ENCODE measurements around the gene NAALADL2. TPM values are rescaled to one million over a fixed set of nuclear protein-coding genes. Genes with fewer than 3 reads are reported as not detected.

NAALADL2 gene
- total RNA-seq, 1 donor from 2014 or later = 11.5 TPM

- no peaks in the 10 kb centered on the region for H3K27me3 Mint-ChIP-seq (ENCODE audit: insufficient read depth, low read depth)
- H3K36me3 ChIP-seq = no peaks in the 10 kb centered on the region
- H3K27ac Mint-ChIP-seq = no peak overlapping the region
- no peaks in the 10 kb centered on the region for H3F3A ChIP-seq (ENCODE audit: low read depth)
- H3K9ac ChIP-seq = no peak overlapping the region
- H3K36me3 Mint-ChIP-seq = no peaks in the 10 kb centered on the region
- H3K9me3 ChIP-seq (ENCODE audit: low read depth) = no peaks in the 10 kb centered on the region
- no peak for TF ChIP-seq EZH2 (IDR thresholded peaks at IDR 0.05)
- no peak for TF ChIP-seq EZH2phosphoT487 (IDR thresholded peaks at IDR 0.05)
- TF ChIP-seq CTCF (IDR thresholded peaks at IDR 0.05) = no peak
- no peaks in the 10 kb centered on the region for H3K27me3 ChIP-seq
- no peaks in the 10 kb centered on the region for H3K4me1 Mint-ChIP-seq
- no peak overlapping the region for H3K4me3 ChIP-seq
- no peaks in the 10 kb centered on the region for H3K4me1 ChIP-seq
- H3K9me3 Mint-ChIP-seq = no peaks in the 10 kb centered on the region
- DNase-seq (ENCODE audit: low spot score) = no peak
- H4K20me1 ChIP-seq (ENCODE audit: low read depth) = no peaks in the 10 kb centered on the region
- no peak overlapping the region for H3K4me2 ChIP-seq
- H3K4me3 Mint-ChIP-seq = no peak overlapping the region
- no peaks in the 10 kb centered on the region for H3K79me2 ChIP-seq (ENCODE audit: low read depth)
- no peak overlapping the region for H2AFZ ChIP-seq (replicated peaks)
- no peak overlapping the region for H3K27ac ChIP-seq
Observed at GRCh38 chr3:175704366-175705055, 845.4 kb downstream of the NAALADL2 start.

GRCh38 chr3:175713268-175713667 lies 854.1 kb downstream of the NAALADL2 start:
- TF ChIP-seq CTCF (IDR thresholded peaks at IDR 0.05) (no peak), EZH2 (IDR thresholded peaks at IDR 0.05) (no peak), EZH2phosphoT487 (IDR thresholded peaks at IDR 0.05) (no peak)
- no peaks in the 10 kb centered on the region for H3K4me1 Mint-ChIP-seq

GRCh38 chr3:175716446-175716845 lies 857.3 kb downstream of the NAALADL2 start:
- no peak for DNase-seq (ENCODE audit: low spot score)
- Histone ChIP-seq H3K9me3 (ENCODE audit: low read depth) (no peaks in the 10 kb centered on the region), H3K27ac (no peak overlapping the region), H3K27me3 (no peaks in the 10 kb centered on the region), H3K36me3 (no peaks in the 10 kb centered on the region), H2AFZ (replicated peaks) (no peak overlapping the region), H4K20me1 (ENCODE audit: low read depth) (no peaks in the 10 kb centered on the region), H3F3A (ENCODE audit: low read depth) (no peaks in the 10 kb centered on the region), H3K9ac (no peak overlapping the region), H3K4me3 (no peak overlapping the region), H3K4me2 (no peak overlapping the region), H3K4me1 (no peaks in the 10 kb centered on the region), H3K79me2 (ENCODE audit: low read depth) (no peaks in the 10 kb centered on the region)
- Mint-ChIP-seq H3K27me3 (ENCODE audit: insufficient read depth, low read depth) (peaks cover 3% of the 10 kb centered on the region), H3K9me3 (no peaks in the 10 kb centered on the region), H3K27ac (no peak overlapping the region), H3K4me1 (no peaks in the 10 kb centered on the region), H3K4me3 (no peak overlapping the region), H3K36me3 (no peaks in the 10 kb centered on the region)
- TF ChIP-seq CTCF (IDR thresholded peaks at IDR 0.05) (no peak), EZH2phosphoT487 (IDR thresholded peaks at IDR 0.05) (no peak), EZH2 (IDR thresholded peaks at IDR 0.05) (no peak)

More at GRCh38 chr3:175713268-175713667, 854.1 kb downstream of the NAALADL2 start:
- Histone ChIP-seq H3K9ac (no peak overlapping the region), H3K27me3 (no peaks in the 10 kb centered on the region), H3K4me3 (no peak overlapping the region), H3K4me1 (no peaks in the 10 kb centered on the region), H3F3A (ENCODE audit: low read depth) (no peaks in the 10 kb centered on the region), H4K20me1 (ENCODE audit: low read depth) (no peaks in the 10 kb centered on the region), H3K4me2 (no peak overlapping the region), H3K79me2 (ENCODE audit: low read depth) (no peaks in the 10 kb centered on the region), H3K27ac (no peak overlapping the region), H3K9me3 (ENCODE audit: low read depth) (no peaks in the 10 kb centered on the region), H2AFZ (replicated peaks) (no peak overlapping the region), H3K36me3 (no peaks in the 10 kb centered on the region)
- Mint-ChIP-seq H3K9me3 (no peaks in the 10 kb centered on the region), H3K4me3 (no peak overlapping the region), H3K27ac (no peak overlapping the region), H3K27me3 (ENCODE audit: insufficient read depth, low read depth) (peaks cover under 1% of the 10 kb centered on the region), H3K36me3 (no peaks in the 10 kb centered on the region)
- DNase-seq (ENCODE audit: low spot score) = no peak

Measured in neural progenitor cell (in vitro differentiated cells).